HepG2 (cell line): ENCODE results near the gene C16orf87. TPM values are rescaled to one million over a fixed set of nuclear protein-coding genes. Genes with fewer than 3 reads are reported as not detected.
A peak's percentile ranks its signal among the peaks of the same experiment; 100 is the strongest.

Experiments
- ARNT ChIP-seq: fragments of 450-650 bp; IDR thresholded peaks from 2 replicates; pipeline ENCODE4 v1.6.1; 2017
- CHD4 ChIP-seq: fragments of 200-600 bp; sonication (generic); IDR thresholded peaks from 2 replicates; pipeline ENCODE4 v1.7.0; 2017; ENCODE audit warnings: mild to moderate bottlenecking, low read length, borderline replicate concordance
- DPF2 ChIP-seq: sonication (generic); formaldehyde crosslinking; IDR thresholded peaks from 2 replicates; pipeline ENCODE4 v1.4.0; 2020; ENCODE audit warnings: mild to moderate bottlenecking, low read depth, missing genetic modification reagents, borderline replicate concordance
- ELF4 ChIP-seq: sonication (generic); formaldehyde crosslinking; IDR thresholded peaks from 2 replicates; pipeline ENCODE4 v1.5.0; 2020; ENCODE audit warnings: missing genetic modification reagents, mild to moderate bottlenecking, moderate library complexity, borderline replicate concordance
- FOSL2 ChIP-seq: sonication (generic); formaldehyde crosslinking; IDR thresholded peaks from 2 replicates; pipeline ENCODE4 v1.4.0; 2020; ENCODE audit warnings: missing genetic modification reagents
- IKZF5 ChIP-seq: IDR thresholded peaks from 2 replicates; pipeline ENCODE4 v1.6.1; 2018; ENCODE audit warnings: missing genetic modification reagents, mild to moderate bottlenecking, missing compliant biosample characterization
- MXD3 ChIP-seq: IDR thresholded peaks from 2 replicates; pipeline ENCODE4 v1.6.1; 2016; ENCODE audit warnings: mild to moderate bottlenecking, missing biosample characterization, missing genetic modification reagents
- PITX1 ChIP-seq: sonication (generic); formaldehyde crosslinking; IDR thresholded peaks from 2 replicates; pipeline ENCODE4 v1.5.1; 2020; ENCODE audit warnings: mild to moderate bottlenecking, missing genetic modification reagents
- SIN3B ChIP-seq: fragments of 150-350 bp; IDR thresholded peaks from 2 replicates; pipeline ENCODE4 v1.6.1; 2014; ENCODE audit warnings: low read length
- SRSF4 ChIP-seq: fragments of 200-400 bp; formaldehyde crosslinking; IDR thresholded peaks from one replicate; pipeline ENCODE4 v1.6.1; 2018; ENCODE audit warnings: mild to moderate bottlenecking, low read depth, low read length, moderate library complexity; ENCODE audit not compliant: poor library complexity, severe bottlenecking
- TIGD3 ChIP-seq: sonication (generic); formaldehyde crosslinking; IDR thresholded peaks from 2 replicates; pipeline ENCODE4 v1.5.1; 2020; ENCODE audit warnings: mild to moderate bottlenecking, missing genetic modification reagents, borderline replicate concordance
- ZGPAT ChIP-seq: IDR thresholded peaks from 2 replicates; pipeline ENCODE4 v1.6.1; 2016; ENCODE audit warnings: mild to moderate bottlenecking
- ZMYM4 ChIP-seq: sonication (generic); formaldehyde crosslinking; IDR thresholded peaks from 2 replicates; pipeline ENCODE4 v1.8.1; 2023; ENCODE audit warnings: mild to moderate bottlenecking, missing genetic modification reagents
- ZNF407 ChIP-seq: sonication (generic); formaldehyde crosslinking; IDR thresholded peaks from one replicate; pipeline ENCODE4 v1.5.1; 2020; ENCODE audit warnings: mild to moderate bottlenecking, missing genetic modification reagents; ENCODE audit errors: not compliant biosample characterization
- ZNF484 ChIP-seq: sonication (generic); formaldehyde crosslinking; IDR thresholded peaks from 2 replicates; pipeline ENCODE4 v1.5.1; 2020; ENCODE audit warnings: mild to moderate bottlenecking, low read depth, missing genetic modification reagents, borderline replicate concordance
- ZNF644 ChIP-seq: IDR thresholded peaks from 2 replicates; pipeline ENCODE4 v1.6.1; 2016; ENCODE audit warnings: low read depth
- polyA plus RNA-seq, 8 experiments: library from polyadenylated mRNA; depleted of rRNA in 3 of 8; stranded (reverse) in 7 of 8; unstranded in 1 of 8; fragments of >200 nt; fragmentation: Illumina TruSeq in 4 of 8; extraction: Trizol in 4 of 8; gene quantifications; 2 replicates each; pipeline versions ENCODE4 v1.2.1 to v1.2.3, GENCODE V29; 2011 to 2016; ENCODE audit warnings: low read depth in 4 of 8, missing spikeins in 1 of 8, mixed read lengths in 1 of 8; ENCODE audit not compliant: insufficient read depth in 1 of 8
- total RNA-seq, 5 experiments: library from RNA; depleted of rRNA; stranded (reverse); fragments of >200 nt; fragmentation: Illumina TruSeq; extraction: Trizol; gene quantifications; 2 replicates each; pipeline ENCODE4 v1.2.3, GENCODE V29; 2016; ENCODE audit warnings: low read depth in 1 of 5

C16orf87 gene
- total and polyA plus RNA-seq, 2 of the 13 experiments (the other 11 are each of a cell fraction or from before 2014, with no cell fraction given) = 8.6 to 19.5 TPM

GRCh38 chr16:46832757-46833459 lies 1.9 kb upstream of the C16orf87 start (continued):
- TF ChIP-seq ZGPAT (CRISPR knock-in tag) (peak; percentile 54; the same call in 1 of the 2 replicates), ARNT (no peak), CHD4 (peak; percentile 57; the same call in 1 of the 2 replicates), ZNF484 (CRISPR knock-in tag) (no peak), DPF2 (CRISPR knock-in tag) (peak; percentile 39; the same call in 1 of the 2 replicates), ZNF407 (CRISPR knock-in tag) (no peak), MXD3 (CRISPR knock-in tag) (no peak), ZNF644 (peak; percentile 81), ELF4 (CRISPR knock-in tag) (no peak), ZMYM4 (peak; percentile 15; the same call in 1 of the 2 replicates), TIGD3 (CRISPR knock-in tag) (no peak), SIN3B (no peak), FOSL2 (CRISPR knock-in tag) (peak; percentile 33; the same call in 1 of the 2 replicates), PITX1 (CRISPR knock-in tag) (peak; percentile 86), SRSF4 (no peak), IKZF5 (CRISPR knock-in tag) (peak; percentile 52; the same call in 1 of the 2 replicates)
